Endothelial cell of umbilical vein (primary cell): ENCODE results near the gene RGL3. TPM values are rescaled to one million over a fixed set of nuclear protein-coding genes. Genes with fewer than 3 reads are reported as not detected.
"Not testable (repeated sequence)": the region's sequence is repeated elsewhere in the genome, so short reads cannot be mapped to it uniquely, and the experiment has no call there.

Experiments
- BruUV-seq: library from RNA; stranded (reverse); fragments of 400-500 nt; replicated peaks from 2 replicates; lab custom pipeline; 2021; lab: Mats Ljungman, UMichigan
- CTCF ChIA-PET: fragments of 300-600, 350-600 bp; sonication (Branson Sonifier 250); formaldehyde crosslinking; loops from one replicate; lab custom pipeline; 2021; ENCODE audit warnings: antibody characterized with exemption, inconsistent platforms; lab: Charles Lee
- POLR2A ChIA-PET: fragments of 300-600, 350-600 bp; sonication (Branson Sonifier 250); formaldehyde crosslinking; loops from one replicate; lab custom pipeline; 2021; ENCODE audit warnings: antibody characterized with exemption, inconsistent platforms; lab: Charles Lee
- DNase-seq: peaks from one replicate; pipeline ENCODE4 v3.0.0-alpha.2; 2011; ENCODE audit warnings: low read depth, low spot score
- FAIRE-seq: peaks from 2 replicates; lab custom pipeline; 2011; peaks lifted over from hg19 to GRCh38; lab: Jason Lieb, UNC
- H2AFZ ChIP-seq: 2 replicates; pipeline ENCODE4 v1.6.0; 2012; ENCODE audit warnings: low read depth, low read length, control low read depth, inconsistent platforms
- H3K27ac ChIP-seq: 2 replicates; pipeline ENCODE4 v1.5.1; 2011; ENCODE audit warnings: low read depth, mild to moderate bottlenecking, control low read depth, low read length, moderate library complexity; ENCODE audit not compliant: insufficient read depth
- H3K27me3 ChIP-seq, 2 experiments: 2 replicates each; pipeline versions ENCODE4 v1.6.0 to v1.6.1; 2011; ENCODE audit warnings: low read length in 2 of 2, mixed read lengths in 1 of 2; ENCODE audit not compliant: control insufficient read depth in 2 of 2, insufficient read depth in 2 of 2
- H3K36me3 ChIP-seq, 2 experiments: 2 replicates in 1 of 2; 3 replicates in 1 of 2; pipeline ENCODE4 v1.5.1; 2011; ENCODE audit warnings: low read length in 2 of 2, mild to moderate bottlenecking in 1 of 2, moderate library complexity in 1 of 2; ENCODE audit not compliant: control insufficient read depth in 2 of 2, insufficient read depth in 2 of 2; ENCODE audit errors: extremely low read depth in 1 of 2
- H3K4me1 ChIP-seq: 3 replicates; pipeline ENCODE4 v1.5.1; 2011; ENCODE audit warnings: mild to moderate bottlenecking, low read length; ENCODE audit not compliant: control insufficient read depth, insufficient read depth; ENCODE audit errors: extremely low read depth
- H3K4me2 ChIP-seq: 2 replicates; pipeline ENCODE4 v1.6.1; 2011; ENCODE audit warnings: low read length, control low read depth, mixed read lengths; ENCODE audit not compliant: insufficient read depth
- H3K4me3 ChIP-seq, 3 experiments: fragments of 200-600 bp in 1 of 3; sonication (generic), shearing (Covaris generic) in 1 of 3; replicated peaks in 1 of 3; 2 replicates each; pipeline ENCODE4 v1.5.1; 2011 to 2016; ENCODE audit warnings: control low read depth in 3 of 3, low read length in 3 of 3, mild to moderate bottlenecking in 2 of 3, inconsistent platforms in 1 of 3, low read depth in 1 of 3, moderate library complexity in 1 of 3; ENCODE audit not compliant: insufficient read depth in 1 of 3
- H3K79me2 ChIP-seq: 2 replicates; pipeline ENCODE4 v1.6.0; 2012; ENCODE audit warnings: low read length, inconsistent platforms; ENCODE audit not compliant: control insufficient read depth, insufficient read depth
- H3K9ac ChIP-seq: replicated peaks from 2 replicates; pipeline ENCODE3; 2011; ENCODE audit warnings: low read length, control low read depth; ENCODE audit not compliant: insufficient read depth; ENCODE audit errors: extremely low read depth
- H3K9me1 ChIP-seq: replicated peaks from 3 replicates; pipeline ENCODE4 v1.6.0; 2011; ENCODE audit warnings: mild to moderate bottlenecking, low read length; ENCODE audit not compliant: control insufficient read depth, insufficient read depth; ENCODE audit errors: extremely low read depth
- H3K9me3 ChIP-seq: replicated peaks from 2 replicates; pipeline ENCODE4 v1.5.1; 2012; ENCODE audit warnings: low read length, inconsistent platforms; ENCODE audit not compliant: control insufficient read depth, insufficient read depth
- H4K20me1 ChIP-seq: replicated peaks from 2 replicates; pipeline ENCODE3; 2011; ENCODE audit warnings: mild to moderate bottlenecking, low read length; ENCODE audit not compliant: control insufficient read depth, insufficient read depth; ENCODE audit errors: extremely low read depth
- POLR2A ChIP-seq: IDR thresholded peaks from 2 replicates; pipeline ENCODE4 v1.6.1; 2012; ENCODE audit warnings: low read depth, mild to moderate bottlenecking, control low read depth, low read length
- POLR2AphosphoS5 ChIP-seq: IDR thresholded peaks from 2 replicates; pipeline ENCODE4 v1.6.1; 2012; ENCODE audit warnings: low read depth, mild to moderate bottlenecking, control low read depth, low read length, moderate library complexity; ENCODE audit not compliant: insufficient read depth
- dilution Hi-C: fragments of 300-500 bp; cut with MboI; formaldehyde crosslinking; loops from one replicate; pipeline ENCODE4 v1.15.0; 2019; ENCODE audit warnings: low sequenced_read_pairs; ENCODE audit not compliant: extremely low pct_ligation_motif_present
- intact Hi-C: fragments of 100-400 bp; cut with micrococcal nuclease; formaldehyde crosslinking; loops from one replicate; pipeline ENCODE4 v1.10.0; 2022
- polyA plus RNA-seq, 4 experiments: library from polyadenylated mRNA; depleted of rRNA in 3 of 4; stranded (reverse) in 3 of 4; unstranded in 1 of 4; fragments of >200 nt; gene quantifications; 2 replicates each; pipeline versions ENCODE4 v1.2.1 to v1.2.3, GENCODE V29; 2011 to 2012; ENCODE audit warnings: missing spikeins in 1 of 4
- total RNA-seq: library from RNA; stranded (reverse); gene quantifications from 2 replicates; pipeline ENCODE4 v1.2.3, GENCODE V29; 2021
- TF ChIP-seq, protein P1 (sequence below): IDR thresholded peaks from 2 replicates; pipeline ENCODE4 v1.6.1; 2011; ENCODE audit not compliant: insufficient read depth, insufficient read length

Gene RGL3
- total and polyA plus RNA-seq, 2 donors (not counting 3 experiments of a cell fraction or from before 2014, with no cell fraction given), result 0.23 to 5.2 TPM

DNA sequence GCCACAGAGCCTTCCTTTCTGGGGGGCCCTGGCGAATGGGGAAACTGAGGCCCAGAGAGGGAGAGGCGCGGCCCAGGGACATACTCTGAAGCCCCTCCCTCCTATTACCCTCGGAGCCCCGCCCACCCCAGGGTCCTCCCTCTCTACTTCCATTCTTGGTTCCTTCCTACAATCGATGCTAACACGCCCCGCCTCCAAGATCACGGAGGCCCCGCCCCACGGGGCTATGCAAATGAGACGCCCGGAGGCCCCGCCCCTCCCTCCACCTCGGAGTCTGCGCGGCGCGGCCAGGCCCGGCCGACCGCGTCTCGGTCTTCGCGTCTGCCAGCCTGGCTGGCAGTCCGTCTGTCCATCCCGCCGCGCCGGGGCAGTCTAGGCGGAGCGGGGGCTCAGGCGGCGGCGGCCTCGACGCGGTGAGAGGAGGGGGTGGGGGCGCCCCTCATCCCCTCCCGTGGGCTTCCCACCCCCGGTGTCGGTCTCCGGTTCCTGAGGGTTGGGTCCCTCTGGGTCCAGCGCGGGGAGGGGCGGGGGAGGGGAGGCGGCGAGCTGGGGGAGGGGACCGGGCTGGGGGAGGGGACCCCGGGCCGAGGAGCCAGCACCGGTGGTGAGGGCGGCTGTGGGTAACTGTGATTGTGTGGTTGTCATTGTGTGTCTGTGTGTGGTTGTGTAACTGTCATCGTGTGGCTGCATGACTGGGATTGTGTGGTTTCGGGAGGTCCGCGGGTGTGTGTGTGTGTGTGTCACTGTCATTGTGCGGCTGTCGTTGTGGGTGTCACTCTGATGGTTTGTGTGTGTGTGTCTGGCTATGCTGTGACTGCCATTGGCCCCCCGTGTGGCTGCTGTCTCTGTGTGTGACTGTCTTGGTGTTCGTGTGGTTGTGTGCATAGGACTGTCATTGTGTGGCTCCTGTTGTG lies 63.7 kb downstream of the RGL3 start, which contains the start of gene PLPPR2:
Gene PLPPR2 (plus strand): TSS at position 273 of the 914 bp plus-strand sequence. CDS start 2,242 bp downstream, outside the sequence.
- peak; percentile 79 for TF ChIP-seq POLR2A
- peak; percentile 85 for TF ChIP-seq POLR2AphosphoS5
- TF ChIP-seq, protein P1, sequence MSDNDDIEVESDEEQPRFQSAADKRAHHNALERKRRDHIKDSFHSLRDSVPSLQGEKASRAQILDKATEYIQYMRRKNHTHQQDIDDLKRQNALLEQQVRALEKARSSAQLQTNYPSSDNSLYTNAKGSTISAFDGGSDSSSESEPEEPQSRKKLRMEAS, result no peak
- no peaks in the 10 kb centered on the region for H4K20me1 ChIP-seq
- no peak within 1 kb of the TSS for H2AFZ ChIP-seq
- intact Hi-C loops, result loop anchor here (1.0 kb wide), 2 partner anchors 9 to 26 kb away; partner anchors contain the start of genes CCDC159 and TMEM205
- H3K9ac ChIP-seq, result peak within 1 kb of the TSS; percentile 28
- H3K36me3 ChIP-seq, result peaks cover 0 to 2% of the 10 kb centered on the region in 2 experiments
- ChIA-PET CTCF (interaction anchor here (1.0 kb wide), 1 partner anchor 26 kb away, joined by 3 read pairs; no protein-coding TSS in a partner anchor), POLR2A (interaction anchor here (0.6 kb wide), 1 partner anchor 142 kb away, joined by 3 read pairs; no protein-coding TSS in a partner anchor)
- DNase-seq, result peak; percentile 94
- H3K27me3 ChIP-seq, result no peaks in the 10 kb centered on the region
- H3K4me3 ChIP-seq, result peak within 1 kb of the TSS in 2 of 3 experiments; percentile 1 to 74
- no peaks in the 10 kb centered on the region for H3K79me2 ChIP-seq
- H3K4me1 ChIP-seq, result no peaks in the 10 kb centered on the region
- peak; percentile 88 for FAIRE-seq
- no peak within 1 kb of the TSS for H3K27ac ChIP-seq
- H3K9me3 ChIP-seq, result no peaks in the 10 kb centered on the region
- peak within 1 kb of the TSS; percentile 0 for H3K4me2 ChIP-seq
- BruUV-seq, result no TSS peak
- dilution Hi-C loops, result no loop called here
- no peaks in the 10 kb centered on the region for H3K9me1 ChIP-seq

DNA sequence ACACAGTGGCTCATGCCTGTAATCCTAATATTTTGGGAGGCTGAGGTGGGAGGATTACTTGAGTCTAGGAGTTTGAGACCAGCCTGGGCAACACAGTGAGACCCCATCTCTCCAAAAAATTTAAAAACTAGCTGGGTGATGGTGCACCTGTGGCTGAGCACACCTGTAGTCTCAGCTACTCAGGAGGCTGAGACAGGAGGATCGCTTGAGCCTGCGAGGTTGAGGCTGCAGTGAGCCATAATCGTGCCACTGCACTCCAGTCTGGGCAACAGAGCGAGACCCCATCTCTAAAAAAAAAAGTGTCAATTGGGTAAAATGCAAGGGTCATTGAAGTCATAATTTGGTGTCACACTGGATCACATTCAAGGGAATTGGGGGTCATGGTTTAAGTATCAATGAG lies 65.0 kb downstream of the RGL3 start:
- H3K4me3 ChIP-seq, intact Hi-C loops, DNase-seq, H3K9ac ChIP-seq, H3K4me1 ChIP-seq, dilution Hi-C loops, H3K9me1 ChIP-seq, H3K27me3 ChIP-seq, POLR2A ChIA-PET, H3K79me2 ChIP-seq, H2AFZ ChIP-seq, H3K9me3 ChIP-seq, H3K27ac ChIP-seq, FAIRE-seq, H4K20me1 ChIP-seq, H3K36me3 ChIP-seq, BruUV-seq, H3K4me2 ChIP-seq, CTCF ChIA-PET: not testable (repeated sequence)
